GM20000 (cell line): ENCODE results near the gene ZC3H8.
"Not testable (repeated sequence)": the region's sequence is repeated elsewhere in the genome, so short reads cannot be mapped to it uniquely, and the experiment has no call there.

Experiments
- DNase-seq: peaks from one replicate; pipeline ENCODE4 v3.0.0; 2012; ENCODE audit warnings: low spot score
- TF ChIP-seq, protein P1 (sequence below): IDR thresholded peaks from 2 replicates; pipeline ENCODE4 v1.5.1; 2012; ENCODE audit warnings: mild to moderate bottlenecking, control low read depth; ENCODE audit errors: extremely low read depth, missing control alignments

The ZC3H8 gene

GRCh38 chr2:112293636-112294401, 39.0 kb upstream of the ZC3H8 start:
- TF ChIP-seq, protein P1, sequence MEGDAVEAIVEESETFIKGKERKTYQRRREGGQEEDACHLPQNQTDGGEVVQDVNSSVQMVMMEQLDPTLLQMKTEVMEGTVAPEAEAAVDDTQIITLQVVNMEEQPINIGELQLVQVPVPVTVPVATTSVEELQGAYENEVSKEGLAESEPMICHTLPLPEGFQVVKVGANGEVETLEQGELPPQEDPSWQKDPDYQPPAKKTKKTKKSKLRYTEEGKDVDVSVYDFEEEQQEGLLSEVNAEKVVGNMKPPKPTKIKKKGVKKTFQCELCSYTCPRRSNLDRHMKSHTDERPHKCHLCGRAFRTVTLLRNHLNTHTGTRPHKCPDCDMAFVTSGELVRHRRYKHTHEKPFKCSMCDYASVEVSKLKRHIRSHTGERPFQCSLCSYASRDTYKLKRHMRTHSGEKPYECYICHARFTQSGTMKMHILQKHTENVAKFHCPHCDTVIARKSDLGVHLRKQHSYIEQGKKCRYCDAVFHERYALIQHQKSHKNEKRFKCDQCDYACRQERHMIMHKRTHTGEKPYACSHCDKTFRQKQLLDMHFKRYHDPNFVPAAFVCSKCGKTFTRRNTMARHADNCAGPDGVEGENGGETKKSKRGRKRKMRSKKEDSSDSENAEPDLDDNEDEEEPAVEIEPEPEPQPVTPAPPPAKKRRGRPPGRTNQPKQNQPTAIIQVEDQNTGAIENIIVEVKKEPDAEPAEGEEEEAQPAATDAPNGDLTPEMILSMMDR: no peak
- DNase-seq: no peak

DNA sequence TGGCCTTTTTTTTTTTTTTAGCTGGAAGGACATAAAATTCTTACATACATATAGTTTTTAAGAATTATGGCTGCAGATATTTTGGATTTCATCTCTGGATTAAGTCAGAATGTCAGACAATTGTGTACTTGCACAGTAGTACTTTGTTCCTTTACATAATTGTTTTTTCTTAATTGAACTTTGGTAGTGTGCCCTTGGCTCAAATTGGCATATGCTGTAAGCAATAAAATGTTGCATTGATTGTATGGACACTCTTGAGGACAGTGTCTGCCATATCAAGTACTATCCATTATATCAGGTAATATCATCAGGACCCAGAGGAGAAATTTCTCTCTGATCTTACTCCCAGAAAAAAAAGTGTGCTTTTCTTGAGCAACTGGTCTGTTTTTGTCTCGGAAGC, 35.8 kb upstream of the ZC3H8 start:
- TF ChIP-seq, protein P1: no peak
- no peak for DNase-seq

DNA sequence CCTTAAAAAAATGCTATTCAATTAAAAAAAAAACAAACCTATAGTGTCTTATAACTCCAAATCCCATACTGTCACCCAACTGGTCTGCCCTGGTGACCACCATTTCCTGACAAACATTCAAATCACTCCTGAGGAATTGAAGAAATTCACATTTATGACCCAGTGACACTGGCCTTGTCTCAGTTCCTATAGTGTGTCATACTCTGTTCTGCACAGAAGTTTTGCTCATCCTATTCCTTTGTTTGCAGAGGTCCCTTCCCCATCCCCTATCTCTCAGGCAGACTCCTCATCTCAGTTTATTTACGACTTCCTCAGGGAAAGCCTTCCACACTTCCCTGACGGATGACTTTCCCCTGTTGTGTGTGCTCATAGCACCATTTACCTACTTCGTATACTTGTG, 35.2 kb upstream of the ZC3H8 start:
- no peak for DNase-seq
- TF ChIP-seq, protein P1: no peak

GRCh38 chr2:112283535-112283934, 28.7 kb upstream of the ZC3H8 start:
- DNase-seq: not testable (repeated sequence)

DNA sequence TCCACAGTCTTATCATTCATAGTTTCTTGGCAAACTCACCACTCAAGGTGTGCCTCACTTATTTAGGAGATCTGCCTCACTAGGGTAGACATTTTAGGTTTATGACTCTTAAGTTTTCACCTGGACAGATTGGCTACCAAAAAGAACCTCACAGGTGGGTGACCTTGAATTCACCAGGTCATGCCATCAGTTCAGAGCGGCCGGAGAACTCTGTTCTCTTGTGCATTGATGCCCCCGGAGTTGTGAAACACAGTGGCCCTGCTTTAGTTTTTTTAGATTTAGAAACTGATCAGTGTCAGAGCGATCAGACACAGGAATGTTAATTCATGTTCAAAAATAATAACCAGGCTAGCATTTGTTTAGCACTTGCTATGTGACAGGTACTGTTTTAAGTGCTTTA, 27.2 kb upstream of the ZC3H8 start:
- DNase-seq: not testable (repeated sequence)

DNA sequence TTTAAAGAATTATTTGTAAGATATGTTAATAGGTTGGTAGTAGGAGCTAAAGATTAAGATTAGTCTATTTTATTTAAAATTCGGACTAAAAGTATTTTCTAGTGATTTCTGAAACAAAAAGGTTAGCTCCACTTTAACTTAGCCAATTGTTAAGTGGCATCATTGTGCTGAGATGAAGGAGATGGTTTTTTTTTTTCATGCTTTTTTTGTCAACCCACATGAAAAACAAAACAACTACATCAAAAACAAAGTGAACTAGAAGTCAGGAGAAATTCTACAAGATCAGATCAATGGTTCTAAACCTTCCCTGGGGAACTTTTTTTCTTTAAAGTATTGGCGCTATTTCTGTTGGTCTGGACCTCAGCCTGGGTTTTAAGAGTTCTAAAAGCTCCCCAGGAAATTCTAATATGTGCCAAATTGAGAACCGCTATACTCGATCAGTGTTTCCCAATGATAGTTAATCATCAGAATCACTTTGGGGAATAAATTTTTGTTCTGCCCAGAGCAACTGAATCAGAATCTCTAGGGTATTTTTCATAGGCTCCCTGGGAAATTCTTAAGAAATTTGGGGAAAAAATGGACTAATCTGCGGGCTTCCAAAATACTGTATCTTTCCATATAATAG, 22.9 kb upstream of the ZC3H8 start:
- TF ChIP-seq, protein P1: no peak
- no peak for DNase-seq

GRCh38 chr2:112276954-112277353, 22.1 kb upstream of the ZC3H8 start:
- TF ChIP-seq, protein P1: no peak
- no peak for DNase-seq

DNA sequence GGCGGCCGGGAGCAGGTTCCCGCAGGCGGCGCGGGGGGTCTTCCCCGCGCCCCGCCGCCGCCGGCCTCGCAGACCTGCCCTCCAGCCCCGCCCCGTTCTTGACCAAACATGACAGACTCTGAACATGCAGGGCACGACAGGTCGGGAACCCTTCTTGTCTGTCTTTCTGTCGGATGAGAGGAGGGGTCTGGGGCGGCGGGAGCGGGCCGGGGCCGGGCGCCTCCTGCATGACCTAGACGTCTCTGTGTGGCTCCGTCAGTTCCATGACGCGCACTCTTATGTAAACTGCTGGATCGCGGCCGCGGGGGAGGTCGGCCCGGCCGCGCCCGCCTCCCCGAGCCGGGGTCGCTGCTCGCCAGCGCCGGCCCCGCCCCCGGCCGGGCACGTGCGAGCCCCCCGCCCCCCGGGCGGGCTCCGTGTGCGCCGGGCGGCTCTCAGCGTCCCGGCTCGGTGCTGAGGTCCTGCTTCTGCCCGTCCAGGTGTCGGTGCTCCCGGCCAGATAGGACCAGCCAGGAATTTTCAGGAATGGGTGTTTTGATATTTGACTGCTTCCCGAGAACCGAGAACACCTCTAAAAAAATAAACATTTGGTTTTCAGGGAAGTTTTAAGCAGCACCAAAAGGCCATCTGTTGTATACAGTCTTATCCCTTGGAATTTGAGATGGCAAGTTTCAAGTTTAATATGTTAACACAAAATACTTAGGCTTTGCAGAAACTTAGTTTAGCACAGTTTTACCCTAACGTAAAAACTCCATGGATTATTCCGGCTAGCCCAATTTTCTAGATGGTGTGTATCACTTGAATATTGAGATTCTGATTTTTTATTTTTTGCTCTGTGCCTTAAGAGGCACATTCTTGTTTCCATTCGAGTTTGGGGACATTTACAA, 21.3 kb upstream of the ZC3H8 start:
- DNase-seq: peak; percentile 88
- TF ChIP-seq, protein P1: no peak
